Astrocyte (in vitro differentiated cells and primary cell): ENCODE data around the gene DCHS2. TPM values are rescaled to one million over a fixed set of nuclear protein-coding genes. Genes with fewer than 3 reads are reported as not detected.

Experiments
- DNase-seq: peaks from one replicate; pipeline ENCODE4 v3.0.0-alpha.2; 2010; ENCODE audit warnings: low read depth
- FAIRE-seq: peaks from 2 replicates; lab custom pipeline; 2011; peaks lifted over from hg19 to GRCh38; lab: Jason Lieb, UNC
- H2AFZ ChIP-seq: 2 replicates; pipeline ENCODE4 v1.6.0; 2012; ENCODE audit warnings: low read depth, low read length, inconsistent platforms
- H3K27ac ChIP-seq: 2 replicates; pipeline ENCODE4 v1.5.1; 2011; ENCODE audit warnings: low read depth, low read length, inconsistent platforms
- H3K27me3 ChIP-seq: 2 replicates; pipeline ENCODE4 v1.6.0; 2011; ENCODE audit warnings: low read length, inconsistent platforms; ENCODE audit not compliant: insufficient read depth
- H3K36me3 ChIP-seq: 2 replicates; pipeline ENCODE4 v1.5.1; 2011; ENCODE audit warnings: low read length, inconsistent platforms; ENCODE audit not compliant: insufficient read depth
- H3K4me1 ChIP-seq: 2 replicates; pipeline ENCODE4 v1.5.1; 2011; ENCODE audit warnings: low read length, inconsistent platforms; ENCODE audit not compliant: insufficient read depth
- H3K4me2 ChIP-seq: 2 replicates; pipeline ENCODE4 v1.6.0; 2012; ENCODE audit warnings: low read length, inconsistent platforms
- H3K4me3 ChIP-seq: 2 replicates; pipeline ENCODE4 v1.5.1; 2011; ENCODE audit warnings: low read depth, mild to moderate bottlenecking, low read length, inconsistent platforms; ENCODE audit not compliant: insufficient read depth
- H3K79me2 ChIP-seq: 2 replicates; pipeline ENCODE4 v1.6.0; 2012; ENCODE audit warnings: mild to moderate bottlenecking, low read length, inconsistent platforms; ENCODE audit not compliant: insufficient read depth
- H3K9ac ChIP-seq: 2 replicates; pipeline ENCODE4 v1.6.0; 2012; ENCODE audit warnings: mild to moderate bottlenecking, low read length, inconsistent platforms
- H3K9me3 ChIP-seq: 2 replicates; pipeline ENCODE4 v1.5.1; 2012; ENCODE audit warnings: low read depth, mild to moderate bottlenecking, low read length, inconsistent platforms; ENCODE audit not compliant: insufficient read depth
- H4K20me1 ChIP-seq: 2 replicates; pipeline ENCODE4 v1.6.0; 2012; ENCODE audit warnings: low read length, inconsistent platforms; ENCODE audit not compliant: insufficient read depth
- H3K27ac Mint-ChIP-seq: one replicate; pipeline ENCODE4 v1.8.0; 2021; ENCODE audit warnings: mild to moderate bottlenecking, mixed read lengths; ENCODE audit not compliant: unreplicated experiment
- H3K27me3 Mint-ChIP-seq: one replicate; pipeline ENCODE4 v1.8.0; 2021; ENCODE audit warnings: low read depth, mixed read lengths; ENCODE audit not compliant: unreplicated experiment
- H3K36me3 Mint-ChIP-seq: one replicate; pipeline ENCODE4 v1.8.0; 2021; ENCODE audit warnings: low read depth, mixed read lengths; ENCODE audit not compliant: unreplicated experiment
- H3K4me1 Mint-ChIP-seq: one replicate; pipeline ENCODE4 v1.8.0; 2021; ENCODE audit warnings: low read depth, mixed read lengths; ENCODE audit not compliant: unreplicated experiment
- H3K4me3 Mint-ChIP-seq: one replicate; pipeline ENCODE4 v1.8.0; 2021; ENCODE audit warnings: mild to moderate bottlenecking, moderate library complexity, mixed read lengths; ENCODE audit not compliant: unreplicated experiment
- H3K9me3 Mint-ChIP-seq: one replicate; pipeline ENCODE4 v1.8.0; 2021; ENCODE audit warnings: mild to moderate bottlenecking, mixed read lengths; ENCODE audit not compliant: unreplicated experiment
- CTCF ChIP-seq: IDR thresholded peaks from 2 replicates; pipeline ENCODE4 v1.5.1; 2011; ENCODE audit warnings: low read depth, mild to moderate bottlenecking, inconsistent platforms, low read length, moderate library complexity; ENCODE audit not compliant: insufficient read depth
- EZH2 ChIP-seq: IDR thresholded peaks from 2 replicates; pipeline ENCODE4 v1.6.1; 2012; ENCODE audit warnings: mild to moderate bottlenecking, low read length, inconsistent platforms; ENCODE audit not compliant: insufficient read depth
- total RNA-seq: library from RNA; stranded (reverse); gene quantifications from 2 replicates; pipeline ENCODE4 v1.2.1, GENCODE V29; 2021

The DCHS2 gene
- total RNA-seq, 1 donor from 2014 or later: 0.25 TPM

GRCh38 chr4:154490234-154490582 is 1.4 kb downstream of the DCHS2 start:
- Mint-ChIP-seq H3K9me3 (peaks cover 9% of the 10 kb centered on the region), H3K27me3 (peaks cover 34% of the 10 kb centered on the region), H3K4me1 (no peaks in the 10 kb centered on the region), H3K27ac (no peak overlapping the region), H3K4me3 (no peak overlapping the region), H3K36me3 (no peaks in the 10 kb centered on the region)
- Histone ChIP-seq H4K20me1 (no peaks in the 10 kb centered on the region), H3K9ac (no peak overlapping the region), H3K4me3 (no peak overlapping the region), H3K36me3 (no peaks in the 10 kb centered on the region), H3K9me3 (peaks cover 4% of the 10 kb centered on the region), H3K27ac (no peak overlapping the region), H3K4me1 (no peaks in the 10 kb centered on the region), H2AFZ (no peak overlapping the region), H3K79me2 (no peaks in the 10 kb centered on the region), H3K4me2 (peak overlapping the region; percentile 80), H3K27me3 (peaks cover 38% of the 10 kb centered on the region)
- TF ChIP-seq EZH2: peak; percentile 45
- no peak for TF ChIP-seq CTCF
- no peak for FAIRE-seq
- no peak for DNase-seq

GRCh38 chr4:154489558-154490233 is 1.9 kb downstream of the DCHS2 start:
- Mint-ChIP-seq H3K27me3 (peaks cover 34% of the 10 kb centered on the region), H3K36me3 (no peaks in the 10 kb centered on the region), H3K27ac (no peak overlapping the region), H3K4me3 (no peak overlapping the region), H3K9me3 (peaks cover 9% of the 10 kb centered on the region), H3K4me1 (no peaks in the 10 kb centered on the region)
- Histone ChIP-seq H3K4me3 (no peak overlapping the region), H3K36me3 (no peaks in the 10 kb centered on the region), H4K20me1 (no peaks in the 10 kb centered on the region), H3K27me3 (peaks cover 38% of the 10 kb centered on the region), H3K4me2 (no peak overlapping the region), H3K4me1 (no peaks in the 10 kb centered on the region), H3K9me3 (peaks cover 4% of the 10 kb centered on the region), H3K9ac (no peak overlapping the region), H2AFZ (no peak overlapping the region), H3K27ac (no peak overlapping the region), H3K79me2 (no peaks in the 10 kb centered on the region)
- FAIRE-seq (no peak), DNase-seq (no peak)
- TF ChIP-seq CTCF: no peak
- TF ChIP-seq EZH2: no peak

- TF ChIP-seq CTCF (no peak), EZH2 (no peak)
- H3K4me1 ChIP-seq: no peaks in the 10 kb centered on the region
- no peaks in the 10 kb centered on the region for H3K4me1 Mint-ChIP-seq
- peaks cover 14% of the 10 kb centered on the region for H3K27me3 Mint-ChIP-seq
- H3K36me3 ChIP-seq: no peaks in the 10 kb centered on the region
- H3K36me3 Mint-ChIP-seq: no peaks in the 10 kb centered on the region
- FAIRE-seq (no peak), DNase-seq (no peak)
- no peak overlapping the region for H3K4me2 ChIP-seq
- peaks cover 28% of the 10 kb centered on the region for H3K27me3 ChIP-seq
- H4K20me1 ChIP-seq: no peaks in the 10 kb centered on the region
- peaks cover 4% of the 10 kb centered on the region for H3K9me3 ChIP-seq
- no peaks in the 10 kb centered on the region for H3K79me2 ChIP-seq
- no peak overlapping the region for H3K27ac ChIP-seq
- no peak overlapping the region for H3K9ac ChIP-seq
- H3K4me3 Mint-ChIP-seq: no peak overlapping the region
- no peak overlapping the region for H3K27ac Mint-ChIP-seq
- H3K9me3 Mint-ChIP-seq: peaks cover 8% of the 10 kb centered on the region
- no peak overlapping the region for H2AFZ ChIP-seq
- H3K4me3 ChIP-seq: no peak overlapping the region
Measured at GRCh38 chr4:154487145-154487544, 4.5 kb downstream of the DCHS2 start.
